Esophagus squamous epithelium (tissue), 5 donors: ENCODE data around the gene SIGLEC10. TPM values are rescaled to one million over a fixed set of nuclear protein-coding genes. Genes with fewer than 3 reads are reported as not detected.

Experiments used
- DNase-seq: peaks from one replicate; lab custom pipeline; 2025; lab: John Stamatoyannopoulos, UW
- H3K27ac ChIP-seq, 4 donors: fragments of 200-600 bp; sonication (generic); one replicate each; pipeline ENCODE4 v1.5.1; 2016 to 2019; ENCODE audit warnings: mild to moderate bottlenecking in 1 of 4
- H3K27me3 ChIP-seq, 4 donors: fragments of 200-600 bp; sonication (generic); 1 replicate in 3 of 4; 2 replicates in 1 of 4; pipeline versions ENCODE4 v1.5.1 to v1.6.0; 2017 to 2021; ENCODE audit warnings: antibody characterized with exemption in 1 of 4
- H3K36me3 ChIP-seq, 3 donors: fragments of 200-600 bp; sonication (generic); one replicate each; pipeline ENCODE4 v1.5.1; 2016 to 2019
- H3K4me1 ChIP-seq, 3 donors: fragments of 200-600 bp; sonication (generic); one replicate each; pipeline ENCODE4 v1.5.1; 2017 to 2019
- H3K4me3 ChIP-seq, 4 donors: fragments of 200-600 bp; sonication (generic); 1 replicate in 3 of 4; 2 replicates in 1 of 4; pipeline ENCODE4 v1.5.1; 2016 to 2019; ENCODE audit warnings: mild to moderate bottlenecking in 2 of 4, moderate library complexity in 1 of 4
- H3K9me3 ChIP-seq, 3 donors: fragments of 200-600 bp; sonication (generic); one replicate each; pipeline ENCODE4 v1.5.1; 2016 to 2019
- CTCF ChIP-seq, 6 experiments: fragments of 450-650 bp in 4 of 6; fragments of 200-600 bp in 2 of 6; sonication (generic) in 2 of 6; IDR thresholded peaks; one replicate each; pipeline ENCODE4 v1.5.1; 2016 to 2019; ENCODE audit warnings: antibody characterized with exemption in 6 of 6, mild to moderate bottlenecking in 4 of 6, moderate library complexity in 4 of 6
- POLR2A ChIP-seq, 4 donors: fragments of 450-650 bp; IDR thresholded peaks; one replicate each; pipeline ENCODE4 v1.6.1; 2017; ENCODE audit warnings: antibody characterized with exemption in 4 of 4, mild to moderate bottlenecking in 4 of 4, moderate library complexity in 3 of 4
- WGBS, 2 donors: methylation state at CpG; one replicate each; pipeline ENCODE4 v1.1.5; 2018; 5-methylcytosine and 5-hydroxymethylcytosine counted together
- intact Hi-C: fragments of 100-400 bp; cut with DNase I; formaldehyde crosslinking; loops from one replicate; pipeline ENCODE4 v1.15.0; 2022
- total RNA-seq, 4 donors: library from RNA; depleted of rRNA; stranded (reverse); fragments of >200 nt; gene quantifications; one replicate each; pipeline ENCODE4 v1.1.0, GENCODE V29; 2016
- donor health status: DM: yes; HTN: yes; CAD: no.

SIGLEC10 gene
- total RNA-seq, 4 donors from 2014 or later = 2.0 to 17.0 (median 2.9) TPM

- 76 to 79% methylated on average over 13 to 14 of the region's 23 CpGs for WGBS, 2 donors
- Histone ChIP-seq H3K36me3 (no peaks in the 10 kb centered on the region), H3K9me3 (no peaks in the 10 kb centered on the region), H3K4me3 (peak within 1 kb of the TSS; percentile 75 to 88 (median 82)), H3K4me1 (peaks cover 22 to 42% (median 27%) of the 10 kb centered on the region in 3 donors), H3K27ac (peak within 1 kb of the TSS; percentile 76 to 99 (median 98)), H3K27me3 (no peaks in the 10 kb centered on the region)
- intact Hi-C loops = no loop called here
- no peak for DNase-seq
- TF ChIP-seq POLR2A (IDR thresholded peaks at IDR 0.05) (no peak), CTCF (IDR thresholded peaks at IDR 0.05) (no peak)
Measured at GRCh38 chr19:51368366-51369282, 48.8 kb downstream of the SIGLEC10 start, which contains the start of gene CLDND2. Gene CLDND2, minus strand, starts transcription at chr19:51369003. Its CDS starts 426 bp downstream, at chr19:51368577.

- intact Hi-C loops = no loop called here
- Histone ChIP-seq H3K9me3 (no peaks in the 10 kb centered on the region), H3K4me3 (peak overlapping the region; percentile 75 to 88 (median 82)), H3K27me3 (no peaks in the 10 kb centered on the region), H3K36me3 (no peaks in the 10 kb centered on the region), H3K27ac (peak overlapping the region; percentile 86 to 99 (median 98)), H3K4me1 (peaks cover 22 to 51% (median 34%) of the 10 kb centered on the region in 3 donors)
- peak; percentile 92 for DNase-seq
- WGBS, 2 donors = 0% methylated on average over 11 to 22 of the region's 64 CpGs
- TF ChIP-seq CTCF (IDR thresholded peaks at IDR 0.05) = no peak
- no peak for TF ChIP-seq POLR2A (IDR thresholded peaks at IDR 0.05)
Measured at GRCh38 chr19:51367565-51368365, 49.7 kb downstream of the SIGLEC10 start.

GRCh38 chr19:51367255-51367564 is 50.2 kb downstream of the SIGLEC10 start:
- 0 to 3% methylated on average over 5 to 9 of the region's 15 CpGs for WGBS, 2 donors
- peak in 3 of 4 donors; percentile 83 to 94 (median 92) for TF ChIP-seq POLR2A (IDR thresholded peaks at IDR 0.05)
- no peak for TF ChIP-seq CTCF (IDR thresholded peaks at IDR 0.05)
- DNase-seq = no peak
- H3K4me3 ChIP-seq = peak overlapping the region; percentile 75 to 88 (median 82)
- H3K4me1 ChIP-seq = peaks cover 27 to 57% (median 40%) of the 10 kb centered on the region in 3 donors
- no peaks in the 10 kb centered on the region for H3K36me3 ChIP-seq
- intact Hi-C loops = no loop called here
- H3K27ac ChIP-seq = peak overlapping the region; percentile 86 to 99 (median 98)
- no peaks in the 10 kb centered on the region for H3K27me3 ChIP-seq
- H3K9me3 ChIP-seq = no peaks in the 10 kb centered on the region

GRCh38 chr19:51366389-51367254 is 50.8 kb downstream of the SIGLEC10 start:
- peak overlapping the region; percentile 75 to 88 (median 82) for H3K4me3 ChIP-seq
- 0% methylated on average over 35 to 37 of the region's 54 CpGs for WGBS, 2 donors
- DNase-seq = peak; percentile 85
- no peaks in the 10 kb centered on the region for H3K36me3 ChIP-seq
- H3K4me1 ChIP-seq = peaks cover 29 to 58% (median 41%) of the 10 kb centered on the region in 3 donors
- no peaks in the 10 kb centered on the region for H3K27me3 ChIP-seq
- peak overlapping the region; percentile 86 to 99 (median 98) for H3K27ac ChIP-seq
- no peaks in the 10 kb centered on the region for H3K9me3 ChIP-seq
- intact Hi-C loops = no loop called here
- TF ChIP-seq POLR2A (IDR thresholded peaks at IDR 0.05) (peak in 3 of 4 donors; percentile 70 to 95 (median 94)), CTCF (IDR thresholded peaks at IDR 0.05) (no peak)
